Kasumi-1 (cell line): ENCODE data around the gene ASTE1.
"Not testable (repeated sequence)": the region's sequence is repeated elsewhere in the genome, so short reads cannot be mapped to it uniquely, and the experiment has no call there.

Source experiments
- DNase-seq, 2 experiments: peaks; one replicate each; lab custom pipeline; 2025; lab: John Stamatoyannopoulos, UW

The ASTE1 gene

DNA sequence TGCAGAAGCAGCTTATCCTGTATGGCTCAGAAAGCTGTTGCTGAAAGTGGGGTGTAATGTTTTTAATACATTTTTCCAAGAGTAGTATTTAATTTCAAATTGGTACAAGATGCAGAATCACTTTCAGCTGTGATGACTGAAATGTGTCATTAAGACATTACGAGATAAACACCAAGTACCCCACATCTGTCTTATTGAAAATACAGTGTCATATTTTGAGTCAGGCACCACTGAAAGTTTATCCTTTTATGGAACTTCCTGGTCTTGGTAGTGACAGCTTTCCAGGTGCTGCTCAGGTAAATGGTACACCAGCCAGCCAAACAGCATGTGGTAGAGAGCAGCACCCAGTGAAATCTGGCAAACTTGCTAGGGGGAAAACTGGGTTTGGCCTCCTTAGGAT lies 16.9 kb downstream of the ASTE1 start:
- no peak for DNase-seq

DNA sequence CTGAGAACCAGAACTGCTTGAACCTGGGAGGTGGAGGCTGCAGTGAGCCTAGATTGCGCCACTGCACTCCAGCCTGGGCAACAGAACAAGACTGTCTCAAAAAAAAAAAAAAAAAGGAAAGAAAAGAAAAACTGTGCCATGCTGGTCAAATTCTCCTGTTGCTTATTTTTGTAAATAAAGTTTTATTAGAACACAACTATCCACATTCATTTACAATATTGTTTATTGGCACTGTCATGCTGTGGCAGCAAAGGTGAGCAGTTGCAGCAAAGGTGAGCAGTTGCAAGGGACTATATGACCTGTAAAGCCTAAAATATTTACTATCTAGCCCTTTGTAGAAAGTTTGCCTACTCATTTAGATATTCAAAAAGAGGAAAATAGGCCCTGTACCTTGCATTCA lies 18.3 kb downstream of the ASTE1 start:
- DNase-seq, result no peak

DNA sequence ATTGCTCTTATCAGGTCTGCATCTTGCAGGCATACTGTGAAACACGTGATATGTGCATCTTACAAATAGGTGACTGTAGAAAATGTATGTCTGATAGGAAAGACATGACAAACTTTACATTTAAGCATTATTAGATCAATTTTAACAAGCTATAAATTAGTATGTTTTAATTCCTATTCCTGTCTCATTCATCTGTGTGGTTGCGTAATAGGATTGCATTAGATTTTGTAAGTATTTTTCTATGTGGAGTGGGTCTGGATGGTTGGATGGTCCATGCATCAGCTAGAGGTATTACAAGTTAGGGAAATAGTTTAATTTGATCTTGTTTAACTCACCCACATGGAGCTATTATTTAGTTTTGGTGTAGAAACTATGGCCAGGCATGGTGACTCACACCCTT lies 18.8 kb downstream of the ASTE1 start:
- DNase-seq, result no peak

DNA sequence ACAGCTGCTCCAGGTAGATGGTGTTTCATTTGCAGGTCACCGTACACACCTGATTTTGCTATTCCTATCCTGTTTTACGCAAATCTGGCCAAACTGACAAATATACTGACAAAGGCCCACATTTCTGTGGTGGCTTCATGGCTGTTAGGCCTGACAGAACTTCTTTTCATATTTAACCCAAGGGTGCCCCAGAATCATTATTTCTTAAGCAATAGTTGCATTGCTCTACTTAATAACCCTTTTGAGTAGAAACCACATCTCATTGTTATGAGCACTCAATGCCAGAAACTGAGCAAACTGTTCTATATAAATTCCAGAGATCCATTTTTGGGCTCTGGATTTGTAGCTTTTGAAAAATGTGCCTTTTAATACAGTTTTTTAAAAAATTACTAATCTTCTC lies 19.4 kb downstream of the ASTE1 start:
- no peak for DNase-seq

DNA sequence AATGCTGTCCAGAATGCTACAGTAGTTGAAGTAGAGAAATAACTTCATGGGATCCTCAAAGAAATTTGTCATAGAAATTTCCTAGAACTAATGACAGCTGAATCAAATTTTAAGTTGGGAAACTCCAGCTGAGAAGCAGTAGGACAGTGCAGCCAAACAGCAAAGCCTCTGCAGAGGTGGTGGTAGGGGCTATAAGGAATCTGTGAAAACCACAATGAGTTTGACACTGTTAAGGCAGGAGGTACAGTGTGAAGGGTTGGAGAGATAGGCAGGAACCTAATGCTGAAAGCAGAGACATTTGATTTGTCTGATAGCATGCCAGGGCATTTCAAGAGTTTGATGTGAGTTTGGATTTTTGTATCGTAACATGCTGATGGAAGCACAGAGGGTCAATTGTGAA lies 22.0 kb downstream of the ASTE1 start:
- no peak for DNase-seq

DNA sequence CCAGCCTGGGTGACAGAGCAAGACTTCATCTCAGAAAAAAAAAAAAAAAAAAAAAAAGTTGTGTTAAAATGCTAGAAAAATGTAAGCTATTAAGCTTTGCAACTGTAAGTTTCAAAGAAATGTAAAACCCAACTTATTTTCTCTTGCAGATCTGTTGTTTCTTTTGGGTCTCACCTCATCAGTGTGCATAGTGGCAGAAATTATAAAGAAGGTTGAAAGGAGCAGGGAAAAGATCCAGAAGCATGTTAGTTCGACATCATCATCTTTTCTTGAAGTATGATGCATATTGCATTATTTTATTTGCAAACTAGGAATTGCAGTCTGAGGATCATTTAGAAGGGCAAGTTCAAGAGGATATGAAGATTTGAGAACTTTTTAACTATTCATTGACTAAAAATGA lies 25.6 kb downstream of the ASTE1 start:
- DNase-seq, result no peak

DNA sequence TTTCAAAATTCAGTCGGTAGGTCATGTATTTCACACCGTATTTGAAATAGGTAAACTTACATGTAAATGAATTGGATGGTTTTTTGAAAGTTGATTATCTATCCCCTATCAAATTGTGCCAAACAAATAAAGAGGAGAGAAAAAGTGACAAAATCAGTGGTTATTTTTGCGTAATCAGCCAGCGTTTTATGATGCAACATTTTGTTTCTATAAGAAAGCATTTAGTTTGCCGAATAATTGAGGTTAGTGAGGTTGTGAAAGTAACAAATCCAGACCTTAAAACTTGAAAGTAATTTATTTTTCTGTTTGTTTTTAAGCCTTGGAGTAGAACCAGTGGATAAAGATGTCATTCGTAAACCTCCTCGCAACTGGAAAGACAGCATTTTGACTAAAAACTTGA lies 29.3 kb downstream of the ASTE1 start:
- DNase-seq, result no peak

DNA sequence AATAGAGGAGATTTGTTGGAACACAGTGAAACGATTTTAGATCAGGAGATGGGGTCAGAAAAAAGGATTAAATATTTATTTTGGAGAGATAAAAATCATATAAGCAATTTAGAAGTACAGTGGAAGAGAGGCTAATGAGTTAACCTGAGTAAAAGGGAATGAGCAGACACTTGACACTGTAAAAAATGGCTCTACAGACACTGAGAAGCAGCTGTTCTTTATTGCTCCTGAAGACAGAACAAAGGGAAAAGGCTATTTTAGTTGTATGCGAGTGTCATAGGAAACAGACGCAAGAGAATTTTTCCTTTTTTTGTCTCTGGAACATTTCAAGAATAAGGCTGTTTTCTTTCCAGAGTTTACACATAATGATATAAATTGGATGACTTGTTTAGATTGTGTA lies 34.3 kb downstream of the ASTE1 start:
- DNase-seq, result no peak

DNA sequence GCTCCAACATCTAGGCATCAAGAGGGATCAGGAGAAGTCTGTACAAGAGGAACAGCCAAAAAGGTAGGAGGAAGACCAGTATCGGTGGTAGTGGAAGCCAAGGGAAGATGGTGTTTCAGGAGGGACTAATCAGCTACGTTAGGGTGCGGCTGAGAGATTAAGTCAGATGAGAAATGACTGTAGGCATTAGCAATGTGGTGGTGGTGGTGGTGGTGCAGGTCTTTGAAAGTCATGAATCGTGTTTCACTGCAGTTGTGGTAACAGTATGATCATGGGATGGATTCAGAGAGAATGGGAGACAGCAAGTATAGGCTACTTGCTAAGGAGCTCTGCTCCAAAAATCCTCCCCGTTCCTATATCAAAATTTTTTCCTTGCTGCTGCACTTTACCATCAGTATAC lies 35.5 kb downstream of the ASTE1 start:
- no peak for DNase-seq

DNA sequence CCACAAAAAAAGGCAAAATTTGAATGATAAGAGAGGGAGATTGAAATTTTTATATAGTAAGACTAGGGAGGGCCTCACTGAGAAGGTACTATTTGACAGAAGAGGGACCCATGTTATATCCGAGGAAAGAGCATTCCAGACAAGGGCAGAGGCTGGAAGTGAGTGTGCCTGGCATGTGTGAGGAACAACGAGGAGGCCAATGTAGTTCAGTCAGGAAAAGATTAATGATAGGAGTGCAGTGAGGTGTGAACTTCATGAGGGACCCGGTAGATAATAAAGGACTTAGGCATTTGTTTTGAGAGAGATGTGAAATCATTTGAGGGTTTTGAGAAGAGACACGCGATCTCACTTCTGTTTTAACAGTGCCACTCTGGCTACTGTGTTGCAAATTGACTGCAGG lies 36.3 kb downstream of the ASTE1 start:
- DNase-seq, result no peak

DNA sequence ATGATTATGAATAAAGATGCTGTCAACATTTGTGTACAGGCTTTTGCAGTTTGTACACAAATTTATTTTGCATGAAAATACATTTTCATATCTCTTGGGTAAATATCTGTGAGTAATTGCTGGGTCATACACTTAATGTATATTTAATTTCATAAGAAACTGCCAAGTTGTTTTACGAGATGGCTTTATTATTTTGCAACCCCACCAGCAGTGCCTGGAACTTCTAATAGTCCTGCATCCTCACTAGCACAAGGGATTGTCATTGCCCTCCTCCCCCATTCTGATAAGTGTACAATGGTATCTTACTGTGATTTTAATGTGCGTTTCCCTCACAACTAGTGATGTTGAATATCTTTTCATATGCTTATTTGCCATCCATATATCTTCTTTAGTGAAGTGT lies 45.2 kb downstream of the ASTE1 start:
- DNase-seq, result no peak

DNA sequence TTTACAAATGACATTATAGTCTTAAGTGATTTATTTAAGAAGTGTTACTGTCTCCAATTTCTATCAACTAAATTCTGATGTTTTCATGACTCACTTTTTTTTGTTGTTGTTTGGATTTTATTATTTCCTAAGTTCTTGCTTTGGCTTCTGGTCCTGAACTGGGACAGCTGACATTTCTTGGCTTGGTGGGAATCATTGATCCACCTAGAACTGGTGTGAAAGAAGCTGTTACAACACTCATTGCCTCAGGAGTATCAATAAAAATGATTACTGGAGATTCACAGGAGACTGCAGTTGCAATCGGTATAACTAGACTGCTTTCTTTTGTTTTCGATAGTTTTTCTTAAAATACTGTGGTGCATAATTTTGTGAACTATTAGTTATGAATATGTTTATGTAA lies 47.5 kb downstream of the ASTE1 start:
- DNase-seq, result no peak

DNA sequence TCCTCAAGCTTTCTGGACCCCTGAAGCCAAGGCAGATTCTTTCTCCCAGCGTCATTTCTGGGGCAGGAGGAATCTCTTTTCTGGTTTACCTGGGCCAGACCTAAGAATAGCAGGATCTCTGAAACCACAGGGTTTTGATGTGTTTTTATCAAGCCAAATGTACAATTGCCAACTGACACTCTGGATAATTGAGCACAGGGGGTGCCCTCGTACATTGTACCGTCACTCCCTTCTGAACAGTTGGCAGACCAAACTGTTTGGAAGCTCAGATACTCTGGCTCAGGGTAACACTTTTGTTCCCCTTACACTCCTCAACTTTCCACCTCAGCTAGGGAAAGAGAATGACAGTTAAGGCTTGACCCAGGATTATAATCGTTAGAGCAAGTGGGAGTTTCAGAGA lies 49.9 kb downstream of the ASTE1 start:
- no peak for DNase-seq

DNA sequence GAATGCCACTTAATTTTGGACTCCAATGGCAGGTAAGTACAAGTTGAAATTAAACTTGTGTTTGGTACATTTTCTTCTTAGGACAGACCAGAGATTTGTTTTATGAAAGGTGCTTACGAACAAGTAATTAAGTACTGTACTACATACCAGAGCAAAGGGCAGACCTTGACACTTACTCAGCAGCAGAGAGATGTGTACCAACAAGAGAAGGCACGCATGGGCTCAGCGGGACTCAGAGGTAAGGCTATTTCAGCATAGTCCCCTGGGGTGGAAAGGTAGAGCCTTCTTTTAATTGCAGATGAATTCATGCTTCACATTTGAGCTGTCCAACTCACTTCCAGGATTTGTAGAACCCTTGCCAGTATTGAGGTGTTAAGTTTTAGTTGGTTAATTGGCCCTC lies 51.4 kb downstream of the ASTE1 start:
- DNase-seq, result no peak

DNA sequence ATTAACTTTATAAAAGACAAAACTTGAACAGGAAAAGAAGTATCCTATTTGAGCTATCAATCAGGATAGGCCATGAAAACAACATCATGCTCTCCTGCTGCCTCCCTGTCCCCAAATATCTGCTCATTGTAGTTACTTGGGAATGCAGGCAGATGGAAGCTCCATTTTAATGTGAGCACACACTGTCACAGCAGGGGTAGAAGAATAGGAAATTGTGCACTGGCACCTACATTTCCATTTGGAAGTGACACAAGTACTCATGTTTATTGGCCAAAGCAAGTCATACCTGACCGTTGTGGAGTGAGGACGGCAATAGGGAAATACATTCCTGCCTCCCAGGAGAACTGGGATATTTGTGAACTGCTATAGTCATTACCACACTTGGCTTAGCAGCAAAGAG lies 52.4 kb downstream of the ASTE1 start:
- no peak for DNase-seq

DNA sequence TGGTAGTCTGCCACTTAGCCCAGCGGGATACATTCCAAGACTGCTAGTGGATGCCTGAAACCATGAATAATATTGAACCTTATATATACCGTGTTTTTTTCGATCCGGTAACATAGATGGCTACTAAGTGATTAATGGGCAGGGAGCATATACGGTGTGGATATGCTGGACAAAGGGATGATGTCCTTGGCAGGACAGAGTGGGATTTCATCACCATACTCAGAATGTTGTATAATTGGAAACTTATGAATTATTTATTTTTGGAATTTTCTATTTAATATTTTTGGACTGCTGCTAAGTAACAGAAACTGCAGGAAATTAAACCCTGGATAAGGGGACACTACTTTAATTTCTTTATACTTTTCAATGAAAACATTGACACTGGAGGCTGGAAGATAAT lies 53.2 kb downstream of the ASTE1 start:
- no peak for DNase-seq

DNA sequence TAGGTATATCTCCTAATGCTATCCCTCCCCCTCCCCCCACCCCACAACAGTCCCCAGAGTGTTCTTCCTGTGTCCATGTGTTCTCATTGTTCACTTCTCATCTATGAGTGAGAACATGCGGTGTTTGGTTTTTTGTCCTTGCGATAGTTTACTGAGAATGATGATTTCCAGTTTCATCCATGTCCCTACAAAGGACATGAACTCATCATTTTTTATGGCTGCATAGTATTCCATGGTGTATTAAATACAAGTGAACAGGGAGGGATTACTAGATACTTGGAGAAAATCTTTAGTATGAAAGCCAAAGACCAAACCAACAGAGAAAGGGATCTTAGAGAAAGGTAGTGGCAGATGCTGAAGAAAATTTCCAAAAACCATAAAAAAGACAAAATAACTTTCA lies 54.0 kb downstream of the ASTE1 start:
- not testable (repeated sequence) for DNase-seq

DNA sequence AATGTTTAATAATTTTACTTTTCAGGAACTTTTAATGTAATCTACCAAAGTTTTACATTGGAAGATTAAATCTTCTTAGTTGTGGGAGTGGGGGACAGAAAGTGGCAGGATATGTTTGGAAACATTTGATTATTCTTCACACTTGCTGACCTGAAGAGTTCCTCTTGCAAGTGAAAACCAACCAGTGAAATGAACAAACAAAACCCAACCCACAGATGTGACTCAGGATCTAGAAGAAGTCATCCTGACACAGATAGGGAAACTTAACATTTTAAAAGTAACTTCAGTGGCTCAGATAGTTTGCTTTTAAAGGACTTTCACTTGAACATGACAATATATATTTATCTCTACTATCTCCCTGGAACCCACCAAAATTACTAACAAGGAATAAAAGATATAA lies 55.4 kb downstream of the ASTE1 start:
- no peak for DNase-seq

DNA sequence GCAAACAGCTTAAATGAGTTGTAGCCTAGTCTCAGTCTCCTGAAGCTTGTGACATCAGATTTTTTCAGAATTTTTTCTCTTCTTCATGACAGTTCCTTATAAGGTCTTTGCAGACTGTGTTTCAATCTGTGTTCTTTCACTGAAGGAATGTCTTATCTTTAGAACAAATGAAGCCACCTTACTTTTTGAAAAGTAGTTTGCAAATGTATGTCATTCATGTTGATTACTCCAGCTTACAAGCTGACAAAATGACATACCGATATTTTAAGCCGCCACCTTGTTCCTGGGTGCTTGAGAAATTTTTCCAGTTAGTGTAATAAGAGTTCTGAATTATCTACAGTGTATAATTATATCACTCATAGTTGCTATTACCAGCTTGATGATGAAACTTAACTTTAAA lies 57.0 kb downstream of the ASTE1 start:
- DNase-seq, result no peak

DNA sequence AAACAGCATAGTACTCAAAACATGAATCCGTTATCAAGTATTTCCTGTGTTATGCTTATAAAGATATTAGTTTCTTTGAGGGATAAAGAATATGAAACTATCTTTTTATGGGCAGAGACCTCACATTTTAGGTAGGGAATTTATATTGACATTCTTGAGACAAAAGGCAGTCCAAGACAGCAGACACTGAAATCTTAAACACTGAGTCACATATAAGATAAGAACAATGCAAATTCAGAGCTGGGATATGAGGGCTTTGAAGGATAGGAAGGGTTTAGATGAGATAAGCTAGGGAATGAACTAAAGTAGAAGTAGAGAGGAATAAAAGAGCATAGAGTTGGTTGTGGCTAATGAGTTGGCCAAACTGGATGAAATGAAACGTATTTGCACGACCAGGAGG lies 58.4 kb downstream of the ASTE1 start:
- no peak for DNase-seq

DNA sequence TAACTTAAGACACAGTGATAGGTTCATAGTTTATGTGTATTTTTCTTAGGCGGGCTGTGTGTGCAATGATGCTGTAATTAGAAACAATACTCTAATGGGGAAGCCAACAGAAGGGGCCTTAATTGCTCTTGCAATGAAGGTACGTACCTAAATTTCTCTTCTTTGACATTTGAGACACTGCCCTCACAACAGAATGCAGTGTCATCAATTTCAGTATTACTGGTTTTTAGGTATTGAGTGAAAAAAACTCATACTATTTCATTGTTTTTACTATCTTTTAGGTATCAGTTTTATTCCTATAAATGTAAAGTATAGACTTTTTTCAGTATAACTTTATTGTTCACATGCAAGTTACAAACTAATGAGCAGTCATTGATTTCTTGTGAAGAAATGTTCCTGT lies 59.3 kb downstream of the ASTE1 start:
- no peak for DNase-seq

DNA sequence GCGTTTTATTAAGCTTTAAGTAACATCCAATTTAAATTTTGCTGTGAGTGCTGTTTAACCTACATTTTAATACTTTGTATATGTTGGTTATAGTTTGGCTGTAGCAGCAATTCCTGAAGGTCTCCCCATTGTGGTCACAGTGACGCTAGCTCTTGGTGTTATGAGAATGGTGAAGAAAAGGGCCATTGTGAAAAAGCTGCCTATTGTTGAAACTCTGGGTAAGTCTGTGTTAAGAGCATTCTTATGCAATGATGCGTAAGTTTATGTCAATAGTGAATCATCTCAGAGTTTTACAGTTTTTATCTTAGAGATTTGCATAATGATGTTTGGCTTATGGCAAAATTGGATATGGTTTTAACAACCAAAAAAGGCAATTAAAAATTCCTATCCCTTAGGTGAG lies 62.7 kb downstream of the ASTE1 start:
- no peak for DNase-seq
